Activated CD4-positive, alpha-beta T cell treated with anti-CD3 and anti-CD28 coated beads, Interleukin-2, amount 10 ng/mL, durations not matched to agents 24 days and 14 days (primary cell): ENCODE results near the gene MAP1LC3B2. TPM values are rescaled to one million over a fixed set of nuclear protein-coding genes. Genes with fewer than 3 reads are reported as not detected.

Source experiments
- DNase-seq: peaks from one replicate; pipeline ENCODE4 v3.0.0; 2022
- H3K27ac Mint-ChIP-seq: one replicate; pipeline ENCODE4 v1.8.0; 2022; ENCODE audit warnings: mild to moderate bottlenecking, mixed read lengths
- H3K27me3 Mint-ChIP-seq: one replicate; pipeline ENCODE4 v1.8.0; 2022; ENCODE audit warnings: mixed read lengths
- H3K36me3 Mint-ChIP-seq: one replicate; pipeline ENCODE4 v1.8.0; 2022; ENCODE audit warnings: low read depth, mild to moderate bottlenecking, mixed read lengths
- H3K4me1 Mint-ChIP-seq: one replicate; pipeline ENCODE4 v1.8.0; 2021; ENCODE audit warnings: mixed read lengths
- H3K4me3 Mint-ChIP-seq: one replicate; pipeline ENCODE4 v1.8.0; 2022; ENCODE audit warnings: mild to moderate bottlenecking, moderate library complexity, mixed read lengths
- H3K9me3 Mint-ChIP-seq: one replicate; pipeline ENCODE4 v1.8.0; 2021; ENCODE audit warnings: mixed read lengths
- intact Hi-C: fragments of 100-400 bp; cut with micrococcal nuclease; formaldehyde crosslinking; loops from one replicate; pipeline ENCODE4 v1.15.1; 2023
- total RNA-seq: library from RNA; stranded (reverse); gene quantifications from 2 replicates; pipeline ENCODE4 v1.2.3, GENCODE V29; 2022

Gene MAP1LC3B2
- total RNA-seq, 1 donor from 2014 or later: 0.68 TPM

DNA sequence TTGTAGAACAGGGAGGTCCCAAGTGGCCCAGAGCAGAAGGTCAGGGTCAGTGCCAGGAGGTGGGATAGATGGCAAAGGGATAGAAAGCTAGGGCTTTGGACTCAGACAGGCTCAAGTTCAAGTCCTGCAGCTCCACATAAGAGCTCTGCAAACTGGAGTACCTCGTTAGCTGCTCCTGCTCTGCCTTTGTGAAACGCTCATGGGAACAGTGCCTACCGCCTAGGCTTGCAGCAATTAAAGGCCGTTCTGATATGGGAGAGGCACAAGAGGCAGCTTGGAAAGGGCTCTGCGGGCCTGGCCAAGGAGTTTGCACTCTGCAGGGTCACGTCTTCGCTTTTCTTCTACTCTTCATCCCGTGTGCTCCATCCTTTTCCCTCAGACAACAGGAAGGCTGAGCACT lies 54.1 kb downstream of the MAP1LC3B2 start:
- Mint-ChIP-seq H3K27me3 (no peaks in the 10 kb centered on the region), H3K9me3 (no peaks in the 10 kb centered on the region), H3K4me1 (peaks cover 2% of the 10 kb centered on the region), H3K4me3 (no peak overlapping the region), H3K27ac (no peak overlapping the region), H3K36me3 (no peaks in the 10 kb centered on the region)
- intact Hi-C loops: no loop called here
- DNase-seq: no peak

DNA sequence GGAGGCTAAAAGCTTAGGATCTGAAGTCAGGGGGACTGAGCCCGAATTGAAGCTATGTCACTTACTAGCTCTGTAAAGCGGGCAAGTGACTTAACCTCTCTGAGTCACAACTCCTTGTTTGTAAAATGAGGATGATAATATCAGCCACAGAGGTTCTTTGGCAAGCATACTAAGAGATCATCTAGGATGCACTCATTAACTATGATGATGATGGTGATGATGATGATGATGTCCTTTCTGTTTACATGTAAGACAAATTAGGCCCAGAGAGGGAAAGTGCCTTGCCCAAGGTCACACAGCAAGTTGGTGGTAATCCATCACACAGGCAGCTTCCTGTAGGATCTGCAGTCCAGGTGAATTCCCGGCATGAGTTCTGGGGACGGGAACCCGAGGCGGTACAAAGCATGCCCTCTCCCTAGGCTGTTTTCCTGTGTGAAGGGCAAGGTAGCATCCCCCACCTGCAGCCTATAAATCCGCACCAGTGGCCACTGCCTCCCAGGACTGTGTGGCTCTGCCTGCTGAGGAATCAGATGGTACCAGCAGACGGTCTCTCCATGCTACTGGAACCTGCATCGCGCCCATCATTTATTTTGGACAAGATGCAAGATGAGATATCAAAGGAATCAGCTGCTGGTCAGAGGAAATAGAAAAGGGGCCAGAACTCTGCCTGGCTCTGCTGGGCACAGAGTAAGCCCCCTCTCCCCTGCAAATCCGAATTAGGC lies 55.2 kb downstream of the MAP1LC3B2 start:
- H3K4me3 Mint-ChIP-seq: no peak overlapping the region
- H3K4me1 Mint-ChIP-seq: peaks cover 2% of the 10 kb centered on the region
- no peak for DNase-seq
- peaks cover 1% of the 10 kb centered on the region for H3K27me3 Mint-ChIP-seq
- H3K9me3 Mint-ChIP-seq: no peaks in the 10 kb centered on the region
- H3K36me3 Mint-ChIP-seq: peaks cover 1% of the 10 kb centered on the region
- no peak overlapping the region for H3K27ac Mint-ChIP-seq
- intact Hi-C loops: no loop called here

- peaks cover under 1% of the 10 kb centered on the region for H3K9me3 Mint-ChIP-seq
- peaks cover 1% of the 10 kb centered on the region for H3K36me3 Mint-ChIP-seq
- DNase-seq: no peak
- H3K27ac Mint-ChIP-seq: no peak overlapping the region
- intact Hi-C loops: no loop called here
- peaks cover 5% of the 10 kb centered on the region for H3K27me3 Mint-ChIP-seq
- H3K4me1 Mint-ChIP-seq: peaks cover 2% of the 10 kb centered on the region
- no peak overlapping the region for H3K4me3 Mint-ChIP-seq
Measured at GRCh38 chr12:116615141-116615861, 56.1 kb downstream of the MAP1LC3B2 start.

- peaks cover 4% of the 10 kb centered on the region for H3K9me3 Mint-ChIP-seq
- no peak overlapping the region for H3K27ac Mint-ChIP-seq
- H3K4me3 Mint-ChIP-seq: no peak overlapping the region
- peaks cover 9% of the 10 kb centered on the region for H3K27me3 Mint-ChIP-seq
- no peak for DNase-seq
- intact Hi-C loops: no loop called here
- H3K36me3 Mint-ChIP-seq: peaks cover 1% of the 10 kb centered on the region
- H3K4me1 Mint-ChIP-seq: no peaks in the 10 kb centered on the region
Measured at GRCh38 chr12:116616536-116617248, 57.5 kb downstream of the MAP1LC3B2 start.

GRCh38 chr12:116619246-116619645 lies 60.1 kb downstream of the MAP1LC3B2 start:
- H3K27me3 Mint-ChIP-seq: peaks cover 9% of the 10 kb centered on the region
- no peaks in the 10 kb centered on the region for H3K4me1 Mint-ChIP-seq
- no peak overlapping the region for H3K4me3 Mint-ChIP-seq
- H3K27ac Mint-ChIP-seq: no peak overlapping the region
- H3K9me3 Mint-ChIP-seq: peaks cover 17% of the 10 kb centered on the region
- peaks cover 1% of the 10 kb centered on the region for H3K36me3 Mint-ChIP-seq
- DNase-seq: no peak
- intact Hi-C loops: no loop called here

- Mint-ChIP-seq H3K27me3 (peaks cover 9% of the 10 kb centered on the region), H3K4me1 (no peaks in the 10 kb centered on the region), H3K9me3 (peaks cover 17% of the 10 kb centered on the region), H3K4me3 (no peak overlapping the region), H3K27ac (no peak overlapping the region), H3K36me3 (peaks cover 1% of the 10 kb centered on the region)
- intact Hi-C loops: no loop called here
- no peak for DNase-seq
Measured at GRCh38 chr12:116620124-116620491, 60.9 kb downstream of the MAP1LC3B2 start.

GRCh38 chr12:116620492-116621191 lies 61.5 kb downstream of the MAP1LC3B2 start:
- Mint-ChIP-seq H3K36me3 (peaks cover 1% of the 10 kb centered on the region), H3K4me1 (no peaks in the 10 kb centered on the region), H3K27me3 (peaks cover 9% of the 10 kb centered on the region)

GRCh38 chr12:116621194-116621593 lies 62.0 kb downstream of the MAP1LC3B2 start:
- intact Hi-C loops: no loop called here
- H3K27ac Mint-ChIP-seq: no peak overlapping the region
- no peak for DNase-seq
- peaks cover 17% of the 10 kb centered on the region for H3K9me3 Mint-ChIP-seq
- no peaks in the 10 kb centered on the region for H3K4me1 Mint-ChIP-seq
- H3K36me3 Mint-ChIP-seq: peaks cover 1% of the 10 kb centered on the region
- no peak overlapping the region for H3K4me3 Mint-ChIP-seq
- H3K27me3 Mint-ChIP-seq: peaks cover 9% of the 10 kb centered on the region

More at GRCh38 chr12:116620492-116621191, 61.5 kb downstream of the MAP1LC3B2 start:
- intact Hi-C loops: no loop called here
- H3K9me3 Mint-ChIP-seq: peaks cover 17% of the 10 kb centered on the region
- no peak for DNase-seq
- no peak overlapping the region for H3K4me3 Mint-ChIP-seq
- no peak overlapping the region for H3K27ac Mint-ChIP-seq

DNA sequence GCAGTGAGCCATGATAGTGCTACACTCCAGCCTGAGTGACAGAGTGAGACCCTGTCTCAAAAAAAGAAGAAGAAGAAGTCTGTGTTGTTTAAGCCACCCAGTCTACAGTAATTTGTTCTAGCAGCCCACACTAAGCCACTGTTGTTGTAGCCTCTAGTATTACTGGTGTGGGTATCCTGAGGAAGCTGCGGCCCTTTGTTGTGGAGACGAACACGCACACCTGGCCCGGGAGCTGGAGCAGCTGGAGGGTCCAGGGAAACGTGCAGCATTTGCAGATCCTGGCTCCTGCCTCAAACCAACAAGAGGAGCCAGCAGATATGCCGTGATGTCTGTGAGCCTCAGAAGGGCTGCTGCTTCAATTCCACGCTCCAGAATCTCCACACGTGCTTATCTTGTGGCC lies 65.3 kb downstream of the MAP1LC3B2 start:
- H3K36me3 Mint-ChIP-seq: no peaks in the 10 kb centered on the region
- H3K27me3 Mint-ChIP-seq: peaks cover 11% of the 10 kb centered on the region
- no peak for DNase-seq
- no peaks in the 10 kb centered on the region for H3K4me1 Mint-ChIP-seq
- H3K4me3 Mint-ChIP-seq: no peak overlapping the region
- intact Hi-C loops: no loop called here
- peaks cover 17% of the 10 kb centered on the region for H3K9me3 Mint-ChIP-seq
- H3K27ac Mint-ChIP-seq: no peak overlapping the region

- peaks cover 10% of the 10 kb centered on the region for H3K27me3 Mint-ChIP-seq
- peaks cover 13% of the 10 kb centered on the region for H3K9me3 Mint-ChIP-seq
- no peaks in the 10 kb centered on the region for H3K4me1 Mint-ChIP-seq
- no peaks in the 10 kb centered on the region for H3K36me3 Mint-ChIP-seq
- no peak overlapping the region for H3K4me3 Mint-ChIP-seq
- intact Hi-C loops: no loop called here
- no peak overlapping the region for H3K27ac Mint-ChIP-seq
- DNase-seq: no peak
Measured at GRCh38 chr12:116626153-116626552, 67.0 kb downstream of the MAP1LC3B2 start.

Other genes starting within 250 kb of the MAP1LC3B2 start
- gene SPRING1, start 178.7 kb downstream of the MAP1LC3B2 start, total RNA-seq: 28.6 and 29.2 TPM in 2 replicates
- 10.1 and 11.6 TPM in 2 replicates for gene RNFT2, start 178.9 kb downstream of the MAP1LC3B2 start, total RNA-seq